Left renal cortex interstitium (tissue), 4 donors: ENCODE data around the gene CHSY1. TPM values are rescaled to one million over a fixed set of nuclear protein-coding genes. Genes with fewer than 3 reads are reported as not detected.

ENCODE experiments used
- DNase-seq, 4 donors: peaks; one replicate each; pipeline ENCODE4 v3.0.0-alpha.2; 2013; ENCODE audit warnings: low read depth in 4 of 4, low spot score in 2 of 4, missing footprints in 1 of 4
- polyA plus RNA-seq, 4 donors: library from polyadenylated mRNA; unstranded; fragments of 120-200 nt; gene quantifications; one replicate each; pipeline ENCODE4 v1.2.1, GENCODE V29; 2013; ENCODE audit not compliant: insufficient read length in 4 of 4

Gene CHSY1
- polyA plus RNA-seq, 4 donors, result 40.0 to 55.7 (median 44.5) TPM

DNA sequence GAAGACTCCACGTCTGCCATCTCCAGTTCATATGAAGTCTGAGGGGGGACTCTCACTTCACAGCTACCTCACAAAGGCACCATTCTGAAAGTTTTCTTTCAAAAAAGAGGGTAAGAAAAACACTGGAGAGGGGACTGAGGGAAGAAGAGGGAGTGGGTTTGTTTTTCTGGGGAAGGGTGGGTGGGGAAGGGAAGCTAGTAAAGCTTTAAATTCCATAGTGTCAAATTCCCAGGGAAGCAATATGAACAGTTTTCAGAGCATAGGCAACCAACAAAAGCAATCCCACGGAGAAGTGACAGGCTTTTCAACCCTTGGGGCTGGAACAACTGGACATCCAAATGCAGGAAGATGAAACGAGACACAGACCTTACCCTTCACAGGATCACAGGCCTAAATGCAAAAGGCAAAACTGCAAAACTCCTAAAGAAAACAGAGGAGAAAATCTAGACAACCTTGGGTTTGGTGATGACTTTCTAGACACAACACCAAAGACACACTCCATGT is 61.7 kb downstream of the CHSY1 start:
- DNase-seq, result no peak

DNA sequence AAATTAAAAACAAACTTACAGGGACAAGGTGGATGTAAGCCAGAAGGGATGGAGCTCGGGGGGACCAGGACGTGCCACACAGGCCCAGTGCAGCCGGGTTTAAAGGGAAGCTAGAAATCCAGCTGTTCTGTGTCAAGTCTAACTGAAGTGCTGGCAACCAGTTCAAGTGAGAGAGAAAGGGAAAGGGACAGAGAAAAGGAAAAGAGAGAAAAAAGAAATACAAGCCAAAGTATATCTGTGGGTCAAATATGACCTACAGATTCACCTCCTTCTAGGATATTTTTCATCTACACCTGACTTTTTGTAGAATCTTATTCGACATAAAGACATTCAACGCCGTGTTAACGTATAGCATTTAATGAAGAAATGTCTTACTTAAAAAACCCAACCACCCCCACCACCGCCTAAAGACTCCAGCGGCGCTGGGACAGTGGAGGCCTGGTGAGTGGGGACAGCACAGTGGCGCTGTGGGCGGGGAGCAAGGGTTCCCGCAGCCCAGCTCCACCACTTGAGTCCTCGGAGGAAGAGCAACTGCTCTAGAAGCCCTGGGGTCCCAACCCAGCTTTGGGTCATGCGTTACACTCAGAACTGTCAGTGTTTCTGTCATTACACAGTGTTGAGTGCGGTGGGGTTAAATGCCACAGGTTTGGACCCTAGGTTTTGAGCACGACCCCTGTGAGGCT is 62.3 kb downstream of the CHSY1 start:
- no peak for DNase-seq

DNA sequence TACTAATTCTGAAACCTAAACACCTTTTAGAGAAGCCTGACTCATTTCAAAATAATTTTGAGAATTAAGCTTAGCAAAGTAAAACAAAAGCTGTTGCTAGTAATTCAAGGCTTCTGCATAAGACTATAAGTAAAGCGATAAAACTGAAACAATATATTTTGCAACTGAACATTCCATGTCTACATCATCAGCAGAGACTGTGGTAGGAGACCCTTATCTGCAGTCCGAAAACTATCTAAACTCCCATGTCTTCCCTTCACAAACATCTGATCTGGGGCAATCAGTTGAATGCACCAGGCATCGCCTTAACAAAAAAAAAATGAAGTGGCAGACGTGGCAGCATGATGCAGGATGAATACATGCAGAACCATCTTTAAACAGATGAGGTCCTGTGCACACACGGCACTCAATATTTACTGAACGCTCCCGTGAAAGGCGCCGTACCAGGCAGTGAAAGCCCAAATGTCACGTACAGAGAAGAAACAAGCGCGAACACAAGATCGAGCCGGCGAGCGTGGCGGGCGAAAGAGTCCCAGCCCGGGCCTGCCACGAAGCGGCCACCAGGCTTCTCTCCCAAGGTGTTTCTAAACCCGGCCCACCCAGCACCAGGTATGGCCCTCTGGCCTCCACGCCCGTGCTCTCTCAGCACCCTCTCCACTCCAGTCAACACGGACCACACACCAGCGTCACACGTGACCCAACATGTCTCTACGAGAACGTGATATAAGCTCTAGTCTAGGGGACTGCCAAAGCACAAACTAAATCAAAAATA is 63.0 kb downstream of the CHSY1 start:
- no peak for DNase-seq

DNA sequence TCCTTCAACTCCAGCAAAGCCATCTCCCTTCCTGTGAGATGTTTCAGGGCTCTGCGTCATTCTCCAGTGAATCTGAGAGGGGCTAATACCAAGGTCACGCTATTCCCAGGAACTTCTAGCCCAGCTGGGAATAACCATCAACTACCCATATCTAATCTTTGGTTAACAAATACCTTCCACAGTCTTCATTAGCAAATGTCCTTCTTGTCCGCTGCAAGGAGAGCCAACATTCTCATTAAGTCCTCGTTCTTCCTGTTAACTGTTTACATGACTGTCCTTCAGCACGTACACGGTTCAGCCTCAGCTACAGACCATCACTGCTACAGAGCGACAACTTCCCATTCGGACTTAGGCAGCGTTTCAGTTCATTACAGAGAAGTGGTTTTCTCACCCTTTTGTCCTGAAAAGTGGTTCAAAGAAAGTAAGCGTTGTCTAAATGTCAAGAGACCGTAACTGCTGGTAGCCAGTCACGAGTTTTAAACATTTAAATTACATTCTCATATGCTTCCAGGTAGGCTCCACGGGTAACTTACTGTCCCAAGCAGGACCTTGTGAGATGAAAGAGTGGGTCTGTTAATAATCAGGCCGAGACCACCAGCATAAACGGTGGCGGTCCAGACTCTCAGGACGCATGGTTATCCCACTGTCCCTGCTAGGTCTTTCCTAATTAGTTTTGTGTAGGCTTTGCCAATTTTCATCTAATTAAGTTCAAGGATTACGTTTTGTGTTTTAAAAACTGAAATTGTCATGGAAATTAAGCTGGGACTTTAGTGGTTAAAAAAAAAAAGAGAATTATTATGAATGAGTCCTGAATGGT is 63.8 kb downstream of the CHSY1 start:
- no peak for DNase-seq

DNA sequence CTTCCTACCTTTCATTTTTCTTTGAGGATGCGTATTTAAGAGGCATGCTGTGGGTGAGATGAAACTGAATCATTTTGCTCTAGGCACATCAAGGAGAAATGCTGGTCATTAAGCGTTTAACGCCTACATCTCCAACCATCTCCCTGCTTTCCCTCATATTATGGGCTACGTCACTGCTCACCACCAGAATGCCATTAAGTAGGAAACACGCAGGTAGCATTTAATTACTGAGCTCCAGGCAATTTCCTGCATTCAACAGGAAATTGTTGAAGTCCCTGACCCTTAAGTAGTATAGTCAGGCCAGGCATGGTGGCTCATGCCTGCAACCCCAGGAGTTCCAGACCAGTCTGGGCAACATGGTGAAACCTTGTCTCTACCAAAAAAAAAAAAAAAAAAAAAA is 66.1 kb downstream of the CHSY1 start:
- no peak for DNase-seq

DNA sequence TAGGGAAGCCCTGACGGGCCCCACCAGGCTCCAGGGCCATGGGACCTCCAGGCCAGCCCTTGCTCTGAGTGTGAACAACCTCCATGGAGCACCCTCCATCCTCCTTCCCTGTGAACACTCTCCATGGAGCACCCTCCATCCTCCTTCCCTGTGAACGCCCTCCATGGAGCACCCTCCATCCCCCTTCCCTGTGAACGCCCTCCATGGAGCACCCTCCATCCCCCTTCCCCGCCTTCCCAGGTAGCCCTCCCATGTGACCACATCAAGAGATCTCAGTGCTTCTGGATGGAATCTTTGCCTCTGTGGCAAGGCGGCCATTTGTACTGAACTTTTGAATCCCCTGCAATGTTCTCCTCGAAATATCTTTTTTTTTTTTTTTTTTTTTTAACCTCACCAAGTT is 66.5 kb downstream of the CHSY1 start:
- DNase-seq, result no peak

DNA sequence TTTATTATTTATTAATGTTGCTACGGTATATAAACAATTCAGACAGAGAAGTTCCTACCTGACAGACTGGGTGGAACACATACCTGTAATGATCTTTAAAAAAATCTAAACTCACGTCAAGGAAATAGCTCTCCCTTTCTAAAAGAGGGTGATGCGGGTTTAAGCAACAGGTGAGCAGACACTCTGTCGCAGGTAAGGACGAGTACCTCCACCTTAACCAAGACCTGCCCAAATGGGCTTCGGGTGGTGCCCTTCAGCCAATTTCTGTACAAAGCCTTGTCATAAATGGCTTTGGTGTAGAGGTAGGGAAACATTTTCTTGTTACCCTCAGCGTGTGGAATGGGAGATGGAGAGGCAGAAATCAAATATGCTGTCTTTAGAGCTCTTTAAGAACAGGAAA is 67.0 kb downstream of the CHSY1 start:
- no peak for DNase-seq

DNA sequence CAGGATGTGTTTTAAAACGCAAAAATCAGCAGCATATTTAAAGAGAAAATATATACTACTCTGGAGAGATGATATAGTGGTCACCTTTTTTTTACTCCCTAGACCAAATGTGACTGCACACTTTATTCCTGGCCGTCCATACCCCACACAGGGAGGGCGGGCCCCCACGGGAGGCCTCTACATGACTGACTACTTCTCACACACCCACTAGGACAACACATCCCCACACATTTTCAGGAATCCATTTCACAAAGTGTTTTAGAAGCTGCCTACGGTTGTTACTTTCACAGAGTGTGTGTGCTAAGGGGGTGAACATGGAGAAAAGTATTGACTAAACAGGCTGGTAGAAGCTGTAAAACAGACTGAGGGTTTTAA is 67.9 kb downstream of the CHSY1 start:
- DNase-seq, result no peak

DNA sequence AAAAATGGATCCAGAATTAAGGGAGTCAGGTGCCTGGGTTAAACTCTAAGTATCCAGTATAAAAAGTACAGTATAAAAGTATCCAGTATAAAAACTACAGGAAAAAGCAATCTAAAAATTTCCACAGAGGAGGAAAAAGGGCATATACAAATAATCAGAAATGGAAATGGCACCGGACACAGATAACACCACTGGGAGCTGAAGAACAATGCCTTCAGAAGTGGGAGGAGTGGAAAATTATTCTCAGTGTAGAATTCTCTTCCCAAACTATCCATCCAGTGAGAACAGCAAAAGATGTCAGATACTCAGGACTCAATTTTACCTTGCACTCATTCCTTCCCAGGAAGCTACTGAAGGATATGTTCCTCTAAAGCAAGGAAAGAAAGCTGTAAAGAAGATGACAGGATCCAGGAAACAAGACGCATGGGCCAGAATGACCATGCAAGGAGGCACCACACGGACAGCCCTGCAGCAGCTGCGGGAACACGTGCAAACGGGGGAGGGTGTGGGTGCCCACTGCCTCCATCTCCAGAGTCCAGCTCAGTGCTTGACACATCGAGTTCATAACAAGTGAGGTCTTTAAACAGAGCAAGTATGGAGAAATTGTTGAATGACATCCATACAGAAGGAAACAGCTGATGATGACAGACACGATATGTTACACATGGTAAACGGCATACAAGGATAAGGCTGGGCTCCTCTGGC is 68.5 kb downstream of the CHSY1 start:
- no peak for DNase-seq

DNA sequence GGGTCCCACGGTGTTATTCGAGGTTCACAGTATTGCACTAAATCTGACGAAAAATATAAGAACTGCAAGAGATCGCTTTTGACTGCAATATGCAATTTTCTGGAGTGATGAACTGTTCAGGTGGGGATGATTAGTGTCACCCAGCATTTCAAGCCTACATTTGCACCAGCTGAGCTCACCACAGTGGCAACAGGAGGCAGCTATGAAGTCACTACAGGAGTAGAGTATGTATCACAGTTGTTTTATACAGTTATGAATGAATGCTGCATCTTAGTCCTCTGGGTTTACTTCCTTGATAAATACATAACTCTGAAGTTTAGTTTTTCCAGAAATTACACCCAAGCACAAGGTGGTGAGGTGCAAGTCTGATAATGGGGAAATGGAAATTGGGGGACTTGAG is 69.6 kb downstream of the CHSY1 start:
- DNase-seq, result no peak

DNA sequence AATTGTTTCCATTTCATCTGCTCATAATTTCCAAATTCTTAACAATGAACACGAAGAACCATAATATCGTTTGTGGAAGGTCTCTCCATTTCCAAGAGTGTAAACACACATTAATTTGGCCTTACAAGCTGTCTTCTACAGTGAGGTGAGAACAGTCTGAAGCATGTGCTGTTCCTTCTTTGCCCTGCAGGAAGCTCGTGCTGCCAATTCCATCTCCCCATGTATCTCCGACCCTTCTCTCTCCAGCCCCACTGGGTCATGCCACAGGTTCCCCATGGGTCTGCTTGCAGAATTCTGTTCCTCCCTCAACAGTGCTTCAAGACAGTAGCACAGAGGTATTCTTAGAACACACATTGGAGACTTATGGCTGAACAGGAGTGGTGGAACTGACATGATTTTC is 70.5 kb downstream of the CHSY1 start:
- DNase-seq, result no peak

DNA sequence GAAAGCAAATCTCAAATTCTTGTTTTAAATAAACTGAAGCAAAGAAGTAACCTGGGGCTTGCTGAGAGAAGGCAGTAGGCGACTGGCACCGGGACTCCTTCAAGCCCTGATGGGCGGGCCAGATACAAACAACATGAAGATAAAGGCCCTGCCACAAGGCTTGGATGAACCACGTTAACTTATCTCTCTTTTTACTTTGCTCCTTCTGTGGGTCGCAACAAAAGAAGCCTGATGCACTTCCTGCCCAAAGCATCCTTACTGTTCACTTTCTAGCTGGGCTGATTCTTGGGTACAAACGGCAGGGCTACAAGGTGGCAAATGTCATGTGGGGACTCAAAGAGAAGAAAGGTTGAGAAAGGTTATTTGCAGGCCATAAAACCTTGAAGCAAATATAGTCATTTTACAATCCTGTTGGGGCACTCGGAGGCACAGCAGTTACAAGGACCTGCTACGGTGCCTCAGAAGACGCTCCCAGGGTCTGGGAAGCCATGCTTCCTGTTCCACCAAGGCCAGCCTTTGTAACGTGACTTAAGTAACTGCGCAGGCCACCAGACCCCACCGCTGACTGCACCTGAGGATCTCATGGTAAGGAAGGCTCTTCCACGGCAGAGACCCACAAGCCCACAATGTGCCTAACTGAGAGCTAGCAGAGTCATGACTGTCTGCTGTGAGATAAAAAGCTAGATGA is 71.1 kb downstream of the CHSY1 start:
- no peak for DNase-seq

DNA sequence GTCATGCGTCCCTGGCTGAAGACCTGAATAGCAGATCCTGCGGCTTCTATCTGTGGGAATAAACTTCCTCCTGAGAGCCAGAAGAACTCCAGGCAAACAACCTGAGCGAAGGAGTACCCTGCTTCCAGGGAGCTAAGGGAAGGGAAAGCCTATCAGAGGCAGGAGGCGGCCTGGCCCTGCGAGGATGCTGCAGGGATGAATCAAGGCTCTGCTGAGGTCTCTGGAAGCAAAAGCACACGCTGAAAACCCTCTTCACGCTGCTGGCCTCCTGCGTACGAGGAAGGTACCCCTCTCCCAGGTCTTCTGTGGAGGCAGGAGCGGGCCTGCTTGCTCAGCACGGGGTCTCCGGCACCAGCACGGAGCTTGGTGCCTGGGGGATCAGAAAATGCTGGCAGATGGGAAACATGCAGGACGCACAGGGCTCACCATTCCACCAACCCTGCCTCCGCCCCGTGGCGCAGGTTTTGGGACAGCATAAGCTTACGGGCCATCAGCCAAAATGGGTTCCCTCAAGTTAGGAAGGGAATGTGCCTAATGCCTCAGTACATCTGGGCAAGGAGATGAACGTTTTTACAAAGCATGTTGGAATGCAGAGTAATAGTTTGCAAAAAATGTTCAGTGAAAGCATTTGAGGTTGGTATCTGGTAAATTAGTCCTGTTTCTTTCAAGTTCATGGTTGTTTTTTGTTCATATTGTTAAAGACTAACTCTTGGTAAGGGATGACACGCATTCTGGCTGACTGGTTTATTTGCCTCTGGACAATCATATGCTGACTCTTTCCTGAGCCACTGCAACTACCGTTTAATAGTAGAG is 72.3 kb downstream of the CHSY1 start:
- no peak for DNase-seq

DNA sequence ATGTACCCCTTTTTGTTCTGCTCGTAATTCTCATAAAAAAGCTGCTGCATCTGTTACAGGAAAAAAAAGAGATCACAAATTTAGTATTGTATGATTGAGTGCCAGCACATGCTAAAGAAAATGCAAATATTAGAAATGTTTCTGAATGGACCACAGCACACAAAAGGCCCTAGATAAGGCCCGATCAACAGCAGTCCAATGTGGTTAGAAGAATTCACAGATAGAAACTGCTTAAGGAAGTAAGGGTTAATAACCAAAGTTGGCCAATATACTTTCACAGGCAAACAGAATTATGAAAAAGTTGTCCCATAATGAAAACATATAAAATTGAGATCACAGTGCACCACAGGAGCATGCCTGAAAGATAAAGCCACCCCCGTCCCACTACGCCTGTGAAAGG is 72.9 kb downstream of the CHSY1 start:
- no peak for DNase-seq

DNA sequence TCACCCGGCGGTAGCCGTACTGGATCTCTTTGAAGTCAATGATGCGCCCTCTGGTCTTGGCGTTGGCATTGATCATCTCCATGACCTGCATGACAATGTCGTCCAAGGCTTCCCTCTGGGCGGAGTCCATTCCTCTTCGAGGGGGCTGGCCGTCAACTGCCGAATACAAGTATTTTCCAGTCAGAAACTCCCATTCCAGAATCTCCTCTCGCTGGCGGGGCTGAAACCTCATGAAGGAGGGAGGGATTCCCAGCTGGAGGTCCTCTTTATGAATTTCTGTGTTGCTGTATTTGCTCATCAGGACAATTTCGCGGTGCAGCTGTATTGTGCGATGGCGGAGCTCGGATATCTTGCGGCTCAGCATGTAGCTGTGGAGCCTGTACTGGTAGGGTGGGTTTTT is 73.4 kb downstream of the CHSY1 start:
- DNase-seq, result no peak

DNA sequence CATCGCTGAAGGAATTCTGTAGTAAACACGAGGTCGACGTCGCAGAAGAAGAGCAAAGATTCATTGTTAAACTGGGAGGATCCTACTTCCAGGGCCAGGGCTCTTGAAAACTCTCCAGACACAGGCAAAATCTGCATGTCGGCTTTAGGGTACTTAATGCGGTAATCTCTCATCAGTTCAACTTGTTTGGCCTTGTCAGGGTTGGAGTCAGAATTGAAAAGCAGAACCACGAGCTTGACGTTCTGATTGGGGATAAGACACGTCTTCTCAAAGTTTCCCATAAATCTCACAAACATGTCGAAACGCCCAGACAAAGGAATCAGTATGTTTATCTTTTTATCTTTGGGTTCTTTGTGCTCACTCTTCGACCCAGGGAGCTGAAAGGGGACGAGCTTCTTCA is 74.0 kb downstream of the CHSY1 start:
- no peak for DNase-seq

DNA sequence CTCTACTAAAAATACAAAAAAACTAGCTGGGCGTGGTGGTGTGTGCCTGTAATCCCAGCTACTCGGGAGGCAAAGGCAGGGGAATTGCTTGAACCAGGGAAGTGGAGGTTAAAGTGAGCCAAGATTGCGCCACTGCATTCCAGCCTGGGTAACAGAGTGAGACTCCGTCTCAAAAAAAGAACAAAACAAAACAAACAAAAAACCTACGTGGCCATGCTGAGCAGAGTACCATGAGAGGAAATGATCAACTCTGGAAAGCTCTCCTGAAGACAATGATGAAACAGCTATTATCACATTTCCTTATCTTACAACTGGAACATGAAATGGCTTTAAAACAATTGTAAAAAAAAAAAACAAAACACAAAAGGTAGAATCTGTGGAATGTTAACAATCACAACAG is 75.2 kb downstream of the CHSY1 start:
- DNase-seq, result no peak

DNA sequence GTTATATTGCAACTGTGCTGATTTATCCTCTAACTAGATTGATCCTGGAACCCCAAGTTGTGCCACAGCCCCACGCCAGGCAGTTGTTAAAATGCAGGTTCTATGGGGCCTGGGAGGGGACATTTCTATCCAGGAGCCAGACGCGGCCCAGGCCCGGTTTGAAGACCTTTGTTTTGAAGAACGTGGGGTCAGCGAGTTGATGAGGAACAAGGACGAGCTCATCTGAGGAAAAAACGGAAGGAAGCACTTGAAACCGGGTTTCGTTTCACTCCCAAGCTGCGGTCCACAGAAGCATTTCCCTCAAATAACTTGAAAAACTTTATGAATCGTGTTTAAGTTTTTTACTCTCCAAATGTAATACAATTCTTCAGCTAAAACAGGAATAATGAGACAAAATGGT is 76.4 kb downstream of the CHSY1 start:
- no peak for DNase-seq

DNA sequence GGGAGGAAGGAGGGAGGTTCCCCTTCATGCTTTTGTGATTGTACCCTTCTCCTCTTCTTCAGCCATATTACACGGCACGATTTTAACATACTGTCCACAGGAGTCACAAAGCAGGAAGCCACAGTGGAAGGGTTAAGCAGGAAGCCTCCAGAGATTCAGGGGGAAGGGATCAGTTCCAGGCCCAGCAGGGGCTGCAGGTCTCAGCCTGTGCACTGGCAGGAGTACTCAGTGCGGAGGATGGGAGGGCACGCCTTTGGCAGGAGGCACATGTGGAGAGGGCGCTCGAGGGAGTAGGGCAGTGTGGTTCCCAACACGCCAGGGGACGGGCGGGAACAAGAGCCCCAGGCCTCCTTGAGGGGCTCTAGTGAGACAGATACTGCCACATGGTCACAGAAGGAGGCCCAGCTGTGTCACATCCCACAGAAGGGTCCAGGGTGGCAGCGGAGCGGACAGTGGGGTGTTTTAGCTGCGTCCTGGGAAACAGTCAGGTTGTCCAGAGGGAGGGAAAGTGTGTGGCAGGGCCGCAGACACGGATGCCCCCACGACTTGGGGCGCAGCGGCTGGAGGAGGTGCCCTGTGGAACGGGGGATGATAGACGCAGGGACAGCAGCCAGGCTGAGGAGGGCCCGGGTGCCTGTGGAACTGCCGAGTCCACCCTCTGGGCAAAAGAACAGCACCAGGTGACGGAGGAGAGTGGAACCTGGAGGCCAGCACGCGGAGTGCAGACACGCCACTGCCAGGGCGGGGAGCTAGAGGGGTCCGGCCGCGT is 77.5 kb downstream of the CHSY1 start:
- DNase-seq, result no peak
